ENCODE results near the gene MAST2. TPM values are rescaled to one million over a fixed set of nuclear protein-coding genes. Genes with fewer than 3 reads are reported as not detected.

The MAST2 gene
- total and polyA plus RNA-seq, 2 donors (not counting 3 experiments of a cell fraction or from before 2014, with no cell fraction given) = 25.0 to 41.2 TPM

- H3K36me3 ChIP-seq (ENCODE audit: control insufficient read depth in 2 of 2, extremely low read depth in 1 of 2, insufficient read depth in 2 of 2, low read length in 2 of 2) = peaks cover 2 to 12% of the 10 kb centered on the region in 2 experiments
- no TSS peak for BruUV-seq (replicated peaks)
- dilution Hi-C loops (cut with MboI; ENCODE audit: extremely low pct_ligation_motif_present, low sequenced_read_pairs) (no loop called here), intact Hi-C loops (cut with micrococcal nuclease) (no loop called here)
- H3K4me1 ChIP-seq (ENCODE audit: control insufficient read depth, extremely low read depth, insufficient read depth, low read length) = no peaks in the 10 kb centered on the region
- no peaks in the 10 kb centered on the region for H3K9me3 ChIP-seq (replicated peaks; ENCODE audit: control insufficient read depth, insufficient read depth, low read length)
- no peak overlapping the region for H3K4me2 ChIP-seq (ENCODE audit: insufficient read depth, low read length)
- H3K9me1 ChIP-seq (replicated peaks; ENCODE audit: control insufficient read depth, extremely low read depth, insufficient read depth, low read length) = no peaks in the 10 kb centered on the region
- no peak overlapping the region for H3K9ac ChIP-seq (replicated peaks; ENCODE audit: extremely low read depth, insufficient read depth, low read length)
- ChIA-PET CTCF (no interaction called here), POLR2A (no interaction called here)
- H3K27me3 ChIP-seq (ENCODE audit: control insufficient read depth in 2 of 2, insufficient read depth in 2 of 2, low read length in 2 of 2) = no peaks in the 10 kb centered on the region
- no peaks in the 10 kb centered on the region for H4K20me1 ChIP-seq (replicated peaks; ENCODE audit: control insufficient read depth, extremely low read depth, insufficient read depth, low read length)
- H3K4me3 ChIP-seq (replicated peaks in 1 of 3; ENCODE audit: insufficient read depth in 1 of 3, low read depth in 1 of 3, low read length in 3 of 3) = no peak overlapping the region
- H2AFZ ChIP-seq (ENCODE audit: low read depth, low read length) = no peak overlapping the region
- H3K27ac ChIP-seq (ENCODE audit: insufficient read depth, low read depth, low read length) = no peak overlapping the region
- DNase-seq (ENCODE audit: low read depth, low spot score) (no peak), FAIRE-seq (no peak)
- TF ChIP-seq GATA2 (IDR thresholded peaks at IDR 0.05; ENCODE audit: insufficient read depth, insufficient read length, low read depth, low read length) (no peak), CTCF (IDR thresholded peaks at IDR 0.05; ENCODE audit: extremely low read depth in 1 of 2, insufficient read depth in 1 of 2, low read depth in 1 of 2, low read length in 2 of 2) (no peak), JUN (IDR thresholded peaks at IDR 0.05; ENCODE audit: borderline replicate concordance, insufficient read depth, insufficient read length, low read depth) (no peak), POLR2A (IDR thresholded peaks at IDR 0.05; ENCODE audit: low read depth, low read length) (no peak), EZH2 (IDR thresholded peaks at IDR 0.05; ENCODE audit: borderline replicate concordance, low read depth, low read length, severe bottlenecking) (no peak), MYC (IDR thresholded peaks at IDR 0.05; ENCODE audit: low read depth, low read length) (no peak), POLR2AphosphoS5 (IDR thresholded peaks at IDR 0.05; ENCODE audit: insufficient read depth, low read depth, low read length) (no peak)
- no peaks in the 10 kb centered on the region for H3K79me2 ChIP-seq (ENCODE audit: control insufficient read depth, insufficient read depth, low read length)
Observed at GRCh38 chr1:46005594-46005993, 202.2 kb downstream of the MAST2 start.

- Histone ChIP-seq H3K4me2 (ENCODE audit: insufficient read depth, low read length) (no peak overlapping the region), H3K9me1 (replicated peaks; ENCODE audit: control insufficient read depth, extremely low read depth, insufficient read depth, low read length) (no peaks in the 10 kb centered on the region), H3K27ac (ENCODE audit: insufficient read depth, low read depth, low read length) (no peak overlapping the region), H3K9me3 (replicated peaks; ENCODE audit: control insufficient read depth, insufficient read depth, low read length) (no peaks in the 10 kb centered on the region), H3K36me3 (ENCODE audit: control insufficient read depth in 2 of 2, extremely low read depth in 1 of 2, insufficient read depth in 2 of 2, low read length in 2 of 2) (peaks cover 2 to 12% of the 10 kb centered on the region in 2 experiments), H3K9ac (replicated peaks; ENCODE audit: extremely low read depth, insufficient read depth, low read length) (no peak overlapping the region), H4K20me1 (replicated peaks; ENCODE audit: control insufficient read depth, extremely low read depth, insufficient read depth, low read length) (no peaks in the 10 kb centered on the region), H2AFZ (ENCODE audit: low read depth, low read length) (no peak overlapping the region), H3K79me2 (ENCODE audit: control insufficient read depth, insufficient read depth, low read length) (no peaks in the 10 kb centered on the region), H3K4me1 (ENCODE audit: control insufficient read depth, extremely low read depth, insufficient read depth, low read length) (no peaks in the 10 kb centered on the region), H3K27me3 (ENCODE audit: control insufficient read depth in 2 of 2, insufficient read depth in 2 of 2, low read length in 2 of 2) (no peaks in the 10 kb centered on the region), H3K4me3 (replicated peaks in 1 of 3; ENCODE audit: insufficient read depth in 1 of 3, low read depth in 1 of 3, low read length in 3 of 3) (no peak overlapping the region)
- DNase-seq (ENCODE audit: low read depth, low spot score) = no peak
- TF ChIP-seq FOS (IDR thresholded peaks at IDR 0.05; ENCODE audit: borderline replicate concordance, insufficient read depth, low read length) = no peak
- TF ChIP-seq POLR2AphosphoS5 (IDR thresholded peaks at IDR 0.05; ENCODE audit: insufficient read depth, low read depth, low read length) = no peak
- TF ChIP-seq CTCF (IDR thresholded peaks at IDR 0.05; ENCODE audit: extremely low read depth in 1 of 2, insufficient read depth in 1 of 2, low read depth in 1 of 2, low read length in 2 of 2) = no peak
- TF ChIP-seq POLR2A (IDR thresholded peaks at IDR 0.05; ENCODE audit: low read depth, low read length) = no peak
- no peak for TF ChIP-seq MYC (IDR thresholded peaks at IDR 0.05; ENCODE audit: low read depth, low read length)
- no peak for TF ChIP-seq MAX (IDR thresholded peaks at IDR 0.05; ENCODE audit: insufficient read depth, insufficient read length)
- POLR2A ChIA-PET = no interaction called here
- CTCF ChIA-PET = no interaction called here
- no TSS peak for BruUV-seq (replicated peaks)
- dilution Hi-C loops (cut with MboI; ENCODE audit: extremely low pct_ligation_motif_present, low sequenced_read_pairs) (no loop called here), intact Hi-C loops (cut with micrococcal nuclease) (no loop called here)
- no peak for FAIRE-seq
Observed at GRCh38 chr1:46008585-46008984, 205.2 kb downstream of the MAST2 start.

Measured in endothelial cell of umbilical vein (primary cell).